Epithelial cell of esophagus (primary cell): Measurements from ENCODE around the gene PKD2.

Source experiments
- DNase-seq: peaks from one replicate; pipeline ENCODE4 v3.0.0; 2010; ENCODE audit warnings: low read depth
- H3K4me3 ChIP-seq: 2 replicates; pipeline ENCODE4 v1.5.1; 2011; ENCODE audit warnings: mild to moderate bottlenecking, low read length, control low read depth
- CTCF ChIP-seq: IDR thresholded peaks from 2 replicates; pipeline ENCODE4 v1.5.1; 2011; ENCODE audit warnings: low read depth, mild to moderate bottlenecking, low read length, control low read depth, inconsistent platforms; ENCODE audit not compliant: insufficient read depth; ENCODE audit errors: missing control alignments

The PKD2 gene

GRCh38 chr4:88002786-88003185 is 4.6 kb upstream of the PKD2 start:
- no peak for DNase-seq
- TF ChIP-seq CTCF = no peak
- H3K4me3 ChIP-seq = no peak overlapping the region

GRCh38 chr4:88003261-88003660 is 4.2 kb upstream of the PKD2 start:
- no peak for TF ChIP-seq CTCF
- DNase-seq = no peak
- no peak overlapping the region for H3K4me3 ChIP-seq

GRCh38 chr4:88005076-88005475 is 2.4 kb upstream of the PKD2 start:
- DNase-seq = no peak
- no peak for TF ChIP-seq CTCF
- H3K4me3 ChIP-seq = no peak overlapping the region

GRCh38 chr4:88005946-88006345 is 1.5 kb upstream of the PKD2 start:
- no peak for TF ChIP-seq CTCF
- H3K4me3 ChIP-seq = no peak overlapping the region
- DNase-seq = no peak

- H3K4me3 ChIP-seq = peak overlapping the region; percentile 62
- no peak for DNase-seq
- no peak for TF ChIP-seq CTCF
Observed at GRCh38 chr4:88006956-88007303, 505 bp upstream of the PKD2 start.

GRCh38 chr4:88008122-88008742 is 797 bp downstream of the PKD2 start:
- TF ChIP-seq CTCF = no peak
- peak; percentile 55 for DNase-seq
- H3K4me3 ChIP-seq = peak overlapping the region; percentile 62

- H3K4me3 ChIP-seq = peak overlapping the region; percentile 62
- TF ChIP-seq CTCF = no peak
- DNase-seq = no peak
Observed at GRCh38 chr4:88008743-88009171, 1.3 kb downstream of the PKD2 start.
